Glutamatergic neuron (in vitro differentiated cells): ENCODE data around the gene N4BP3. TPM values are rescaled to one million over a fixed set of nuclear protein-coding genes. Genes with fewer than 3 reads are reported as not detected.

ENCODE experiments used
- DNase-seq: peaks from one replicate; pipeline ENCODE4 v3.0.0; 2022
- H3K27ac Mint-ChIP-seq: one replicate; pipeline ENCODE4 v1.8.0; 2020; ENCODE audit warnings: mild to moderate bottlenecking, mixed read lengths, inconsistent platforms; ENCODE audit not compliant: unreplicated experiment
- H3K27me3 Mint-ChIP-seq: one replicate; pipeline ENCODE4 v1.8.0; 2020; ENCODE audit warnings: mild to moderate bottlenecking, moderate library complexity, mixed read lengths, inconsistent platforms; ENCODE audit not compliant: unreplicated experiment
- H3K36me3 Mint-ChIP-seq: one replicate; pipeline ENCODE4 v1.8.0; 2020; ENCODE audit warnings: mild to moderate bottlenecking, mixed read lengths, inconsistent platforms; ENCODE audit not compliant: unreplicated experiment
- H3K4me1 Mint-ChIP-seq: one replicate; pipeline ENCODE4 v1.8.0; 2020; ENCODE audit warnings: mild to moderate bottlenecking, low read depth, mixed read lengths, inconsistent platforms; ENCODE audit not compliant: unreplicated experiment
- H3K4me3 Mint-ChIP-seq: one replicate; pipeline ENCODE4 v1.8.0; 2020; ENCODE audit warnings: mild to moderate bottlenecking, mixed read lengths, inconsistent platforms; ENCODE audit not compliant: unreplicated experiment
- H3K9me3 Mint-ChIP-seq: one replicate; pipeline ENCODE4 v1.8.0; 2020; ENCODE audit warnings: mild to moderate bottlenecking, moderate library complexity, mixed read lengths, inconsistent platforms; ENCODE audit not compliant: unreplicated experiment
- CTCF ChIP-seq: fragments of 200-600 bp; sonication (generic); IDR thresholded peaks from one replicate; pipeline ENCODE4 v1.5.0; 2021; ENCODE audit not compliant: partially characterized antibody, unreplicated experiment
- total RNA-seq: library from RNA; stranded (reverse); fragmentation: NEBNext Ultra II Directional; extraction: Animal tissue kit (Norgen Biotek cat#: 25700); gene quantifications from one replicate; pipeline ENCODE4 v1.2.1, GENCODE V29; 2021; ENCODE audit not compliant: unreplicated experiment

N4BP3 gene
- total RNA-seq, 1 donor from 2014 or later, result 2.2 TPM

- H3K27me3 Mint-ChIP-seq, result no peaks in the 10 kb centered on the region
- DNase-seq, result no peak
- H3K9me3 Mint-ChIP-seq, result peaks cover 5% of the 10 kb centered on the region
- H3K27ac Mint-ChIP-seq, result no peak overlapping the region
- TF ChIP-seq CTCF, result no peak
- no peaks in the 10 kb centered on the region for H3K36me3 Mint-ChIP-seq
- H3K4me3 Mint-ChIP-seq, result no peak overlapping the region
- H3K4me1 Mint-ChIP-seq, result no peaks in the 10 kb centered on the region
These were observed 33.3 kb upstream of the N4BP3 start for GRCh38 chr5:178080056-178080455.

- Mint-ChIP-seq H3K9me3 (peaks cover 5% of the 10 kb centered on the region), H3K27me3 (no peaks in the 10 kb centered on the region), H3K4me1 (no peaks in the 10 kb centered on the region), H3K4me3 (no peak overlapping the region), H3K27ac (no peak overlapping the region), H3K36me3 (no peaks in the 10 kb centered on the region)
- TF ChIP-seq CTCF, result no peak
- no peak for DNase-seq
These were observed 32.5 kb upstream of the N4BP3 start for GRCh38 chr5:178080618-178081410.

DNA sequence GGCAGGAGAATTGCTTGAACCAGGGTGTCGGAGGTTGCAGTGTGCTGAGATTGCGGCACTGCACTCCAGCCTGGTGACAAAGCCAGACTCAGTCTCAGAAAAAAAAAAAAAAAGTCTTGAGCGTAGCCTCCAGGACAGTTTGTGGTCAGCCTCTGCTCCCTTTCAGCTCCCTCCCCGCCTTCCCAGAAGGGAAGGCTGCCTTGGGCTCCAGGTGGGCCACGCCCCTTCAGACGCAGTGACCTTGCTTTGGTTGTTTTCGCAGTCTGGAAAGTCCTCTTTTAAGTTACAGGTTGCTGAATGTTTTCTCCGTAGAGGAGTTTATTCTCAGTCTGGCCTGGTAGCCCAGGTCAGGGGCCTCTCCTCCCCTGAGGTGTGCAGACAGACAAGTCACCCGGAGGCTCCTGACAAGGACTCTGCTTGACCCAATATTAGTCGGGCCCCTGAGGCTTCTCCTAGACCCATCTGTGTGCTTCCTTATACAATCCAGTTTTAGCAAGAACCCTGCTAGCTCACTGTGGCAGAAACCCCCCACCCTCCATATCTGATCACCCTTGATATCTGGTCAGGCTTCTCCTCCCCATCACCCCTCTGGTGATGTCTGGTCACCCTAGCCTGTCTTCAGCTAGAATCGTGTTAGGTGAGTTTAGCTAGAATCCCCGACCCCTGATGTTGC lies 31.6 kb upstream of the N4BP3 start:
- Mint-ChIP-seq H3K27ac (no peak overlapping the region), H3K4me3 (no peak overlapping the region), H3K4me1 (no peaks in the 10 kb centered on the region)

GRCh38 chr5:178083922-178084321 lies 29.4 kb upstream of the N4BP3 start:
- no peak for DNase-seq
- Mint-ChIP-seq H3K27ac (no peak overlapping the region), H3K36me3 (no peaks in the 10 kb centered on the region), H3K9me3 (peaks cover 3% of the 10 kb centered on the region), H3K27me3 (peaks cover 3% of the 10 kb centered on the region), H3K4me3 (no peak overlapping the region), H3K4me1 (no peaks in the 10 kb centered on the region)
- no peak for TF ChIP-seq CTCF

More for the DNA sequence above, 31.6 kb upstream of the N4BP3 start:
- DNase-seq, result no peak
- H3K9me3 Mint-ChIP-seq, result peaks cover 5% of the 10 kb centered on the region
- H3K27me3 Mint-ChIP-seq, result no peaks in the 10 kb centered on the region
- no peak for TF ChIP-seq CTCF
- H3K36me3 Mint-ChIP-seq, result no peaks in the 10 kb centered on the region

DNA sequence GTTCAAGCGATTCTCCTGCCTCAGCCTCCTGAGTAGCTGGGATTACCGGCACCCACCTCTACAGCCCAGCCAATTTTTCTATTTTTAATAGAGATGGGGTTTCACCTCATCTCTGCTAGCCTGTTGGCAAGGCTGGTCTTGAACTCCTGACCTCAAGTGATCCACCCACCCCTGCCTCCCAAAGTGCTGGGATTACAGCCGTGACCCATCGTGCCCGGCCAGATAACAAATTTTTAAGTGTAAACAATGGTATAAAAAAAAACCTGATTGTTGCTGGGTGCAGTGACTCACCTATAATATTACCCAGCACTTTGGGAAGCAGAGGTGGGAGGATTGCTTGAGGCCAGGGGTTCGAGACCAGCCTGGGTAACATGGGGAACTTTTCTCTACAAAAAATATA lies 28.0 kb upstream of the N4BP3 start:
- no peak overlapping the region for H3K4me3 Mint-ChIP-seq
- DNase-seq, result no peak
- H3K27me3 Mint-ChIP-seq, result peaks cover 3% of the 10 kb centered on the region
- no peak overlapping the region for H3K27ac Mint-ChIP-seq
- H3K9me3 Mint-ChIP-seq, result peaks cover 3% of the 10 kb centered on the region
- no peaks in the 10 kb centered on the region for H3K4me1 Mint-ChIP-seq
- no peak for TF ChIP-seq CTCF
- no peaks in the 10 kb centered on the region for H3K36me3 Mint-ChIP-seq
